ENCODE results near the gene WDR33. TPM values are rescaled to one million over a fixed set of nuclear protein-coding genes. Genes with fewer than 3 reads are reported as not detected.

Gene WDR33
- total and polyA plus RNA-seq, 2 of the 13 experiments (the other 11 are each of a cell fraction or from before 2014, with no cell fraction given), result 54.9 to 78.2 TPM

GRCh38 chr2:127701651-127702394, 109.1 kb downstream of the WDR33 start (continued):
- TF ChIP-seq SKIL (CRISPR knock-in tag; IDR thresholded peaks at IDR 0.05; ENCODE audit: borderline replicate concordance) (peak; percentile 4; the same call in 1 of the 2 replicates), ZNF737 (CRISPR knock-in tag; IDR thresholded peaks at IDR 0.05; ENCODE audit: borderline replicate concordance) (no peak), MBD4 (IDR thresholded peaks at IDR 0.05; ENCODE audit: borderline replicate concordance, low read length) (no peak), ZNF687 (CRISPR knock-in tag; IDR thresholded peaks at IDR 0.05) (peak; percentile 94), RFXAP (CRISPR knock-in tag; IDR thresholded peaks at IDR 0.05; ENCODE audit: borderline replicate concordance) (no peak), KAT7 (CRISPR knock-in tag; IDR thresholded peaks at IDR 0.05; ENCODE audit: borderline replicate concordance) (peak; percentile 41; the same call in 1 of the 2 replicates), KLF15 (CRISPR knock-in tag; IDR thresholded peaks at IDR 0.05; ENCODE audit: borderline replicate concordance) (peak; percentile 36; the same call in 1 of the 2 replicates), EP300 (IDR thresholded peaks at IDR 0.05; ENCODE audit: low read depth in 2 of 2, low read length in 2 of 2) (no peak; a peak in 1 of 4 replicates), EP300 (CRISPR knock-in tag; IDR thresholded peaks at IDR 0.05; ENCODE audit: borderline replicate concordance) (no peak), TP53 (CRISPR knock-in tag; conservative IDR thresholded peaks at IDR 0.05) (no peak), BORCS8-MEF2B (CRISPR knock-in tag; IDR thresholded peaks at IDR 0.05) (peak; percentile 71), TBX3 (IDR thresholded peaks at IDR 0.05; ENCODE audit: borderline replicate concordance) (no peak), HNRNPH1 (optimal IDR thresholded peaks at IDR 0.05; ENCODE audit: low read depth, low read length) (no peak), ZNF12 (CRISPR knock-in tag; IDR thresholded peaks at IDR 0.05) (peak; percentile 64; the same call in 1 of the 2 replicates), SP2 (CRISPR knock-in tag; IDR thresholded peaks at IDR 0.05) (no peak), ATAD3A (CRISPR knock-in tag; IDR thresholded peaks at IDR 0.05) (no peak; the same call in 1 of the 2 replicates), ZFP62 (CRISPR knock-in tag; IDR thresholded peaks at IDR 0.05) (no peak), PAWR (CRISPR knock-in tag; IDR thresholded peaks at IDR 0.05; ENCODE audit: borderline replicate concordance) (0 out of 2 replicates have a peak, but pooled peaks have one; percentile 50), POLR2A (IDR thresholded peaks at IDR 0.05; ENCODE audit: insufficient read depth in 1 of 2, low read depth in 2 of 2, low read length in 2 of 2) (peak in 1 of 2 experiments; percentile 50; a peak in 2 of 4 replicates), ZNF879 (CRISPR knock-in tag; IDR thresholded peaks at IDR 0.05) (0 out of 2 replicates have a peak, but pooled peaks have one; percentile 59), DBP (CRISPR knock-in tag; IDR thresholded peaks at IDR 0.05; ENCODE audit: not compliant biosample characterization) (peak; percentile 25), MEIS2 (CRISPR knock-in tag; IDR thresholded peaks at IDR 0.05) (peak; percentile 87; the same call in 1 of the 2 replicates)
